ENCODE measurements around the gene BMX.

- TF ChIP-seq CTCF (IDR thresholded peaks at IDR 0.05; ENCODE audit: low read depth, low read length) (no peak), EZH2phosphoT487 (IDR thresholded peaks at IDR 0.05; ENCODE audit: low read depth) (no peak)
Measured at GRCh38 chrX:15567267-15567666, 66.7 kb downstream of the BMX start.

Data from OCI-LY3 (cell line).